HepG2 (cell line): ENCODE results near the gene NVL.

Experiments used
- ASH2L ChIP-seq: fragments of 300-600, 200-600 bp; sonication (generic); IDR thresholded peaks from 2 replicates; pipeline ENCODE4 v1.7.0; 2017; ENCODE audit warnings: low read depth, mild to moderate bottlenecking, moderate library complexity, mixed read lengths, low read length; ENCODE audit not compliant: insufficient read length
- EED ChIP-seq: sonication (generic); formaldehyde crosslinking; IDR thresholded peaks from 2 replicates; pipeline ENCODE4 v1.5.0; 2020; ENCODE audit warnings: mild to moderate bottlenecking, missing genetic modification reagents
- TBP ChIP-seq: sonication (generic); formaldehyde crosslinking; IDR thresholded peaks from 2 replicates; pipeline ENCODE4 v1.5.0; 2020; ENCODE audit warnings: missing genetic modification reagents
- ZNF296 ChIP-seq: sonication (generic); formaldehyde crosslinking; conservative IDR thresholded peaks from 2 replicates; pipeline ENCODE4 v1.5.0; 2020; ENCODE audit warnings: mild to moderate bottlenecking, missing genetic modification reagents
- ZNF30 ChIP-seq: sonication (generic); formaldehyde crosslinking; IDR thresholded peaks from 2 replicates; pipeline ENCODE4 v1.5.0; 2020; ENCODE audit warnings: mild to moderate bottlenecking, missing genetic modification reagents

DNA sequence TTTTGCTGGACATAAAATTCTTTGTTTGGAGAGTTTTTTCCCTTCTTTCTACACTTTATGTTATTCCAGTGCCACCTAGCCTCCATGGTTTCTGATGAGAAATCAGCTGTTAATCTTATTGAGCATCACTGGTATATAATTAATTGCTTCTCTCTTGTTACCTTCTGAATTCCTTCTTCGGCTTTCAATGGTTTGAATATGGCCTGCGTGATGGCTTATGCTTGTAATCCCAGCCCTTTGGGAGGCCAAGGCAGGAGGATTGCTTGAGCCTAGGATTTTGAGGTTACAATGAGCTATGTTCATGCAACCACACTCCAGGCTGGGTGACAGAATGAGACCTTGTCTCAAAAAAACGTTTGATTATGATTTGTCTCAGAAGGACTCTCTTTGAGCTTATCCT lies 13.7 kb upstream of the NVL start:
- TF ChIP-seq ZNF296 (CRISPR knock-in tag), result no peak
- no peak for TF ChIP-seq EED
- TF ChIP-seq TBP (CRISPR knock-in tag), result no peak
- TF ChIP-seq ZNF30 (CRISPR knock-in tag), result no peak
- TF ChIP-seq ASH2L, result no peak
